IPS DF 19.7 (cell line): ENCODE data around the gene OPA3.

Experiments used
- DNase-seq: peaks from one replicate; pipeline ENCODE4 v3.0.0-alpha.2; 2013; ENCODE audit warnings: low read depth, low spot score

Gene OPA3

DNA sequence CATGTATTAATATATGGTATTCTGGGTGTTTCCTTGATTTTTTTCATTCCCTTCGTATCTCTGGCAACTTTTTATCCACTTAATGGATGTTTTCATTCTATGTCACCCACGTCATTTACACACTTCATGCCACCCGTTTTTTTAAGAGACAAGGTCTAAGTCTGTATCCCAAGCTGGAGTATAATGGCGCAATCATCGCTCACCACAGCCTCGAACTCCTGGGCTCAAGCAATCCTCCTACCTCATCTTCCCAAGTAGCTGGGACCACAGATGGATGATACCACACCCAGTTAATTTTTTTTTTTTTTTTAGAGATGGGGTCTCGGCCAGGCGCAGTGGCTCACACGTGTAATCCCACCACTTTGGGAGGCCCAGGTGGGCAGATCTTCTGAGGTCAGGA is 80.7 kb downstream of the OPA3 start:
- DNase-seq: no peak

DNA sequence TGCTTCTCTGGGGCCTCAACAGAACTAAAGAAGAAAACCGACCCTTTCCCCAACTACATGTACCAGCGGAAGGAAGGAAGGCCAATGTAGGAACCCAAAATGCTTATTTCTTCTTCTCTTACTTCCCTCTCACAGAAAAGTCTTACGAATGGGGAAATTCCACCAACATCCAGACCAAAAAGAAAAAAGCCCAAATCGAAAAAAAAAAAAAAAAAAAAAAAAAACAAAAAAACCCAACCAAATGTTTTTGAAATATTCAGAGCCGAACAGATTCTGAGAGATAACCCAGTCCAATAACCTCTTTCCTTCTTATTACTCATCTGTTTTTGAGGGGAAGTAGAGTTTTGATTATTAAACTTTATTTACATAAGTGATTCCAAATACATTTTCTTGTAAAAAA is 82.5 kb downstream of the OPA3 start:
- DNase-seq: no peak

DNA sequence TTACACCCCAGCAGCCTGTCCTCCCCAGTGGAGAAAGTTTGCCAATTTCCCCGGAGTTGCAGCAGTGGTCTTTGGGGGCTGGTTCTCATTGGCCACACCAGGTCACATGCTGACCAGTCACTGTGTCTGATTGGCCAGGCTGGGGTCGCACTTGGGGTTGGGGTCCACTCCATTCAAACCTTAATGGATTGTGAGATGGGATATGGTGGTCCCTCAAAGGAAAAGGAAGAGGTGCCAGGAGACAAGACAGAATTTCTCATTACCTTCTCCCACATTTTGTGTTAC is 82.9 kb downstream of the OPA3 start:
- no peak for DNase-seq

DNA sequence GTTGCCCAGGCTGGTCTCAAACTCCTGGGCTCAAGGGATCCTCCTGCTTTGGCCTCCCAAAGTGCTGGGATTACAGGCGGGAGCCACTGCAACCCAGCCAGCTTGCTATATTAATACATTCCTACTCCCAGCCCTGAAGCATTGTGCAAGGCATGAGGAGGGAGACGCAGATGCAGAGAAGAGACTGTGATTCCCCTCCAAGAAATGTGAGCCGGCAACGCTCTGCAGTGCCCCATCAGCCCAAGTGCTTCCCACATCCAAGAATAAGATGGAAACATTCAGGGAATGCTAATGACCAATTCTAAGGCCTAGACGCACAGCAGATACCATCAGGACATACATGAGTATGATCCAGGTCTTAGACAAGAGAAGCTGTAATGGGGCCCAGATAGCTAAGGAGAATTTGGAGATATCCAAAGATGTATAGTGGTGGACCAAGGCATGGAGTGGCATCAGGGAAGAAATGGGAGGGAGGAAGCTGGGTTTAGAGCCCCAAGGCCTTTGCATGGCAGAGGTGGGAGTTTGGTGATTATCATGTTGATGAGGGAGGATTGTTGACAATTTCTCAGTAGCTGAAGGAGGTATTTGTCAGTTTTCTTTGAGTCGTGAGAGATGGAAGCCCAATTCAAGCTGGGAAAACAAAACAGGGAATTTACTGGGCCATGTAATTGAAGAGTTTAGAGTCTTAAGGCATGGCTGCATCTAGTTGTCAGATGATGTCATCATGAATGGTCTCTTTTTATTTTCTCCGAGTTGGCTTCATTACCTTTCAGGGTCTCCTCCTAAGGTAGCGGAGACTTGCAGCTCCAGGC is 83.5 kb downstream of the OPA3 start:
- DNase-seq: no peak

DNA sequence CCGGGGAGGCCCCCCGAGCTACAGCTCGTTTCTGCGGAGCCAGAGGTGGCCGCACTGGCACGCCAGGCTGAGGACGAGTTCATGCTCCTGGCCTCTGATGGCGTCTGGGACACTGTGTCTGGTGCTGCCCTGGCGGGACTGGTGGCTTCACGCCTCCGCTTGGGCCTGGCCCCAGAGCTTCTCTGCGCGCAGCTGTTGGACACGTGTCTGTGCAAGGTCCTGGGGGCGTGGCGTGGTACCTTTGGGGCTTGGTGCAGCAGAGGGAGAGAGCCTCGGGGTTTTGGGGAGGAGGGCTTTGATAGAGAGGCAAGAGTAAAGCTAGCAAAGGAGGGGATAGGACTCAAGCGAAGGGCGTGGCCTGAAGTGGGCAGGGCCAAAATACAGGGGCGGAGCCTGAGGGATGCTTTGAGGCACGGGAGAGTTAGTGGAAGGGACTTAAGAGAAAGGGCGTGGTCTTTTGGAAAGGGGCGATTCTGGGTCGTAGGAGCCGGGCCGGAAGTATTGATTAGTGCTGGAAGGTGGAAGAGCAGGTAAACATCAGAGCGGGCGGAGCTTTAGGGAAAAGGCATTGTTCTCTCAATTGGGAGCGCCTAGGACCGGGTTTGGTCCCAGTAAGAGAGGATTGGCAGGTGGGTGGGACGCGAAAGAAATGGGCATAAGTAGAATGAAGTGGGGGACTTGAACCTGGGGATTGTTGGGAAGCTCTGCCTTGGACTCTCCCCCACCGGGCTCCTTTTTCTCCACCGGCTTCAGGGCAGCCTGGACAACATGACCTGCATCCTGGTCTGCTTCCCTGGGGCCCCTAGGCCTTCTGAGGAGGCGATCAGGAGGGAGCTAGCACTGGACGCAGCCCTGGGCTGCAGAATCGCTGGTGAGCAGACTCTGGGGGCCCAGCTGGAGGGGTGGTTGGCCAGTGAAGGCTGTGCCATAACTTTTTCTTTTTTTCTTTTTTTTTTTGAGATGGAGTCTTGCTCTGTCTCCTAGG is 85.1 kb downstream of the OPA3 start:
- DNase-seq: peak; percentile 95

DNA sequence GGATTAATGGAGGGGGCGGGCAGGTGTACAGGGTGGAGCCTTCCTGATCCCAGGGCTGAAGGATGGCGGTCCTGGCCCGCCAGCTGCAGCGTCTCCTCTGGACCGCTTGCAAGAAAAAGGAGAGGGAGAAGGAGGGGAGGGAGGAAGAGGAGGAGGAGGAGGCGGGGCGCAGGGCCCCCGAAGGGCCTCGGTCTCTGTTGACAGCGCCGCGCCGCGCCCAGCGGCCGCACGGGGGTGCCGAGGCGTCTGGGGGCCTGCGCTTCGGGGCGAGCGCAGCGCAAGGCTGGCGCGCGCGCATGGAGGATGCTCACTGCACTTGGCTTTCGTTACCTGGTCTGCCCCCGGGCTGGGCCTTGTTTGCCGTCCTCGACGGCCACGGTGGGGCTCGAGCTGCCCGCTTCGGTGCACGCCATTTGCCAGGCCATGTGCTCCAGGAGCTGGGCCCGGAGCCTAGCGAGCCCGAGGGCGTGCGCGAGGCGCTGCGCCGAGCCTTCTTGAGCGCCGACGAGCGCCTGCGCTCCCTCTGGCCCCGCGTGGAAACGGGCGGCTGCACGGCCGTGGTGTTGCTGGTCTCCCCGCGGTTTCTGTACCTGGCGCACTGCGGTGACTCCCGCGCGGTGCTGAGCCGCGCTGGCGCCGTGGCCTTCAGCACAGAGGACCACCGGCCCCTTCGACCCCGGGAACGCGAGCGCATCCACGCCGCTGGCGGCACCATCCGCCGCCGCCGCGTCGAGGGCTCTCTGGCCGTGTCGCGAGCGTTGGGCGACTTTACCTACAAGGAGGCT is 86.0 kb downstream of the OPA3 start, which contains the start of gene PPM1N:
PPM1N (plus strand) TSS at position 33 of the 785 bp plus-strand sequence; CDS start at position 63, 30 bp downstream.
- no peak for DNase-seq

DNA sequence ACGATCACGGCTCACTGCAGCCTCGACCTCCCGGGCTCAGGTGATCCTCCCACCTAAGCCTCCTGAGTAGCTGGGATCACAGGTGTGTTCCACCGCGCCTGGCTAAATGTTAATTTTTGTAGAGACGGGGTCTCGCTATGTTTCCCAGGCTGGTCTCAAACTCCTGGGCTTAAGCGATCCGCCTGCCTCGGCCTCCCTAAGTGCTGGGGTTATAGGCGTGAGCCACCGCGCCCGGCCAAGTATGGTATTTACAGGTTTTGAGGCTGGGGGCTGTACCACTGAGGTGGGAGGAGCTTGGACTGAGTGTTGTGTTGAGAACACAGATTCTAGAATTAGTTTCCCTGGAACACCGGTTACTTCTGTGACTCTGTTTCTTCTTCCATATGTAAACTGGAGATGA is 86.8 kb downstream of the OPA3 start:
- DNase-seq: no peak

DNA sequence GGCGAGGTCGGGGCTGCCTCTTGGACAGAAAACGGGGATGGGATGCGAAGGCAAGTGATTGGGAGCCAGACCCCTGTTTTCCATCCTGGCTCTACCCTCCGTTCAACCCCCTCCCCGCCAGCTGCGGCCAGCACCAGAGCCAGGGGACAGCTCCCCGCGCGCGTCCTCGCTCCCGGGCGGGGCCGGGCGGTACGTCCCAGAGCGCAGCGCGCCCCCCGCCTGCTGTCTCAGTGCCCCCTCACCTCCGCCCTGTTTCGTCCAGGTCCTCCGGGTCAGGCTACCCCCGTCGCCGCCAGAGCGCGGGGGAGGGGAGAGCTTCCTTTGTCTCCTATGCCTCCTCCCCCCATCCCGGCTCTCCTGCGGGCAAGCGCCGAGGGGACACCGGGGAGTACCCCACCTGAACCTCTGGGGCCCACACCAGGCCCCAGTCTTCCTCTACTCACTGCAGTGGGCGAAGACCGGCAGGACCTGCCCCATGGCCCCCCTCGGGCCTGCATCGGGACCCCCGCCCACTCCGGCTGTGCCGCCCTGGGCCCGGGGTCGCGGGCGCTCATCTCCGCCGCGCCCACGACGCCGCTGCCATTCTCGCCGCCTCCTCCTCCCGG is 88.2 kb downstream of the OPA3 start:
- DNase-seq: no peak

DNA sequence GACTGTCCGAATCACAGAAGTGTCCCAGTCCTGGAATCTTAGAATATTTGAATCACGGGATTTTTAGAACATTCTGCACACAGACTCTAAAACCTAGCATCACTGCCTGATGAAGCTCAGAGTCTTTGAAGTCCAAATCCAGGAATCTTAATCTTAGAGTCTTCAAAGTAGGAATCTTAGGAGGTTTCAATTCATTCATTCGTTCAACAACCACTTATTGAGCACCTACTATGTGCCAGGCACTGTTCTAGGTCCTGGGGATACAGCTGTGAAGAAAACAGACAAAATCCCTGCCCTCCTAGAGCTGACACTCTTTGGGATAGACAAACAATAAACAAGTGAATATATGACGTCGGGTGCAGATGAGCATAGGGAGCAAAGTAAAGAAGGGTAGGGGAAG is 89.4 kb downstream of the OPA3 start:
- no peak for DNase-seq

DNA sequence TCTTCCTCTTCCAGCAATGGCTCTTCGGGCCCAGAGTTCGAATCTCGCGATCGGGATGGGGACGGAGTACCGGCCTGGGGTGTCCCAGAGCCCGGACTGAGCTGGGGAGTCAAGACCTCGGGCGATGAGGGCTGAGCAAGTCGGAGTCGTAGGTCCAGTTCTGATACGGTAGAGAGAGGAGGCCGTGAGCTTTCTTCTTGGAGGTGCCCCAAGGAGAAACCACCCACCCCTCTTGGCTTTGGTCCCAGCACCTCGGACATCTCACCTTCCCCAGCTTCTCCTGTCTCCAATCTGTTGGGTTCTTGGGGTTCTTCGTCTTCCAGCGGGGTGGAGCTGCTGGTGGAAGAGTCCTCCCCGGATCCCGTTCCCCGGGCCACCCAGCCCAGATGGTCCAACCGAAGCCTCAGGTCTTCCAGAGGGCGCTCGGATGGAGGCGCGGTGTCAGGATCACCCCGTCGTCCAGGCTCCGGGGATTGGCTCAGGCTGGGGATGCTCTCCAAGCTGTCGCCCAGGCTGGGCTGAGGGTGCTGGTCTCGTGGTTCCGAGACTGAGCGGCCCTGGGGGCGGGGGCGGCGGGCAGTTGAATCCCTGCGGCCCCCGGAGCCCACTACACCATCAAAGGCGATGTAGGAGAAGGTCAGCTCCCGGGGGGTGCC is 90.2 kb downstream of the OPA3 start:
- DNase-seq: no peak

DNA sequence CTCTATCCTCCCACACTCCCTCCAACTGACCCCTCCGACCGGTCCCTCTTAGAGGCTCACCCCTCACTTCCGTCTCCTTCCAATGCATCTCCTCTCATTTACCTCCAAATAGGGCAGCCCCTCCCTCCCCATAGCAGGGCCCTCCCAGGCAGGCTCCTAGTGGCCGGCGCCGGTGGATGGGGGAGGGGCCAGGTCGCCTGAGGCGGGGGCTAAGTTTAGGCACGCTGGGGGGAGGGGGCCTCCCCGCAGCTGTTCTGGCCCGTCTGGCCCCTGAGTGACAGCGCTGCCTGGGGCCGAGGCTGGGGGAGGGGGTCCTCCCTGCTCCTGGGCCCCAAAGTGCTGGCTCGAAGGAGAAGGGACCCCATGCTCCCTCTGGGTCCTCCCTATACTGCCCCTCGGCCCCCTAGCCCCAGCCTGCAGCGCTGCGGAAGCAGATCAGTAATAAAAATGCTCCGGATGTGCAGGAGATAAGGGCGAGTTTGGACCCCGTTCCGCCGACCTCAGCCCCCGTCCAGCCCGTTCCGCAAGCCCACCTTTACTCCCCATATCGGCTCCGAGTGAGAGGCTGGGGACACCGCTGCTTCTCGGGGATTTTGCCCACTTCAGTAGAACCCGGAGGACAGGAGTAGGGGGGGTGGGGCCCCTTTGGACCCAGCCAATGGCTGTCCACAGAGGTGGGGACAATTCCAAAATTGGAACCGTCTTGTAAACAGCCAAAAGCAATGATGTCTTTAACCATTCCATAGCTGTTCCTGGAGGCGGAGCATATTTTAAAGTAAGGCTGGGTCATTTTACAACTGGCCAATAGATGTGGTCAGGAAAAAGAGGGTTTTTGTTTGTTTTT is 91.8 kb downstream of the OPA3 start:
- no peak for DNase-seq

DNA sequence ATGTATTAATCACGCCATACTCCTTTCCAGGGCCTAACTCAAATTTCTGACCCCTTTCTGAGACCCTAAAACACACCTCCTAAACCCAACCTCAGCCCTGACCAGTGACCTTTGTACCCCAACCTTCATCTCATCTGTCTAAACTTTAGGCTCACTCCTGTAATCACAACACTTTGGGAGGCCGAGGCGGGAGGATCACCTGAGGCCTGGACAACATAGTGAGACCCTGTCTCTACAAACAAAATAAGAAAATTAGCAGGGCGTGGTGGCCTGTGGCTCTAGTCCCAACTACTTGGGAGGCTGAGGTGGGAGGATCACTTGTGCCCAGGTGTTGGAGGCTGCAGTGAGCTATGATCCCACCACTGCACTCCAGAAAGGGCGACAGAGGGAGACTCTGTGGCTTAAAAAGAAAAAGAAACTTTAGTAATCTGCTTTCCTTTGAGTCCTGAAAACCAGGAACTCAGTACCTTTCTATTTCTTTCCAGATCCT is 92.4 kb downstream of the OPA3 start:
- no peak for DNase-seq

DNA sequence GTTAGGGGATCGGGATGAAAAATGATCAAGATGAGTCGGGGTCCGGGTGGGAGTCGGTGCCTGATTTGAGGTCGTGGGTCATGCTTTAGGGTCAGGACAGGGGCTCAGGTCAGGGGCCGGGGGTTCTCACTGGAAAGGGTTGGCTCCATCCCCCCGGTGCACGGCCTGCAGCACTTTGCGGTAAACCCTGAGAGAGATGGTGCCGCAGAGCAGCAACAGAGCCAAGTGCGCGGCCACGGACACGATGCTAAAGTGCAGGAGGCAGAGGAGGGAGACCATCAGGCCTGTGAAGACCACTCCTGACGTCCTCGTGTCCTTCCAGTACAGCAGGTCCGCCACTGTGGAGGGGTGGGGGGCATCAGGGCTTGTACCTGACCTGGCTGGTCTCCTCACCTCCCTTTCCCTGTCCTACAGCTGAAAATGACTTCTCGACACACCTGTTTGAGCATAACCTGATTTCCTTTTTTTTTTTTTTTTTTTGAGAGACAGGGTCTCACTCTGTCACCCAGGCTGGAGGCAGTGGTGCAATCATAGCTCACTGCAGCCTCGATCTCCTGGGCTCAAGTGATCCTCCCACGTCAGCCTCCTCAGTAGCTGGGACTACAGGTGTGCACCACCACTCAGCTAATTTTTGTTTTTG is 95.3 kb downstream of the OPA3 start:
- no peak for DNase-seq

DNA sequence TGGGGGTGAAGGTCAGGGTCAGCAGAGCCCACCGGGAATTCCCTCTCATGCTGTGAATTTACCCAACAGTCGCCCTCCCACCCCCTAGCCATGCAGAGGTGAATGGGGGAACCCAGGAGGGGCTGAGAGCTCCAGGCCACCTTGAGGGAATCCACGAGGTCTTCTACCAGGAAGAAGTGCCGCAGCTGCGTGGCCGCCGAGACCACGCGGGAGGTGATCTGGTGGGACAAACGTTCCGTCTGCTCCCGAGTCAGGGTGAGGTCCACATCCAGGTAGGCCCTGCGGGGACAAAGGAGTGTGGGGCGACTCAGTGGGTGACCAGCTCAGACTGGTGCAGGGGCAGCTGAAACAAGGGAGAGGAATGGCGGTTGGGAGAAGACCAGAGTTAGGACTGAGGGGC is 95.9 kb downstream of the OPA3 start:
- no peak for DNase-seq

DNA sequence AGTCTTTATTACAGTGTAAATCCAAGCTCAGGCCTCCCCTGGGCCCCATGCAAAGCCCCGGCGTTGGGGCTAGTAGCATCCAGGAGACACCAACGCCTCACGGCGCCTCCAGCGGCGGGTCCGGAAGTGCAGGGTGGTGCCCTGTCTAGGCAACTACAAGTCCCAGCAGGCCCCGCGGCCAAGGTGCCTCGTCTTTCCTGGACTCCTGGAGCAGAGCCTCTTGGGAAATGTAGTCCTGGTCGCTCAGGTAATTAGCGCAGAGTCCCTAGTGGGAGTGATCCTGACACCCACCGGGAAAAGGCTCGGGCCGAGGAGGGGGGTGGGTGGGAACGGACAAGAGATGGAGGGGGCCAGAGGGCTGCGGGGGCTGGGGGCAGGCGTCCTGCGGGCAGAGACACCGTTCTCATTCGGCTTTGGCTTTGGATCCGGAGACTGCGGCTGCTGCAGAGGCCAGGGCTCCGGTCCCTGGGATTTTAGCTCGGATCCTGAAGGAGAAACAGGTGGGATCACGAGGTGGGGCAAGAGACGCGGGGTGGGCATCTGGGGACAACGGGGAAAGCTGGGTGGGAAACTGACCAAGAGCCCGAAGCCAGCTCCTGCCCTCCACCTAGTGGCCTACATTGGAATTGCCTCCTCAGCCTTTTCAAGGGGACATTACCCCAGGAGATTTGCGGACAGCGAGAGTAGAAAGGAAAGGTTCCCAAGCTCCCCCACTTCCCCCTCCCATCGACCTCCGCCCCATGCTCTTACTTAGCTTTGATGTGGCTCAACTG is 99.1 kb downstream of the OPA3 start:
- no peak for DNase-seq

DNA sequence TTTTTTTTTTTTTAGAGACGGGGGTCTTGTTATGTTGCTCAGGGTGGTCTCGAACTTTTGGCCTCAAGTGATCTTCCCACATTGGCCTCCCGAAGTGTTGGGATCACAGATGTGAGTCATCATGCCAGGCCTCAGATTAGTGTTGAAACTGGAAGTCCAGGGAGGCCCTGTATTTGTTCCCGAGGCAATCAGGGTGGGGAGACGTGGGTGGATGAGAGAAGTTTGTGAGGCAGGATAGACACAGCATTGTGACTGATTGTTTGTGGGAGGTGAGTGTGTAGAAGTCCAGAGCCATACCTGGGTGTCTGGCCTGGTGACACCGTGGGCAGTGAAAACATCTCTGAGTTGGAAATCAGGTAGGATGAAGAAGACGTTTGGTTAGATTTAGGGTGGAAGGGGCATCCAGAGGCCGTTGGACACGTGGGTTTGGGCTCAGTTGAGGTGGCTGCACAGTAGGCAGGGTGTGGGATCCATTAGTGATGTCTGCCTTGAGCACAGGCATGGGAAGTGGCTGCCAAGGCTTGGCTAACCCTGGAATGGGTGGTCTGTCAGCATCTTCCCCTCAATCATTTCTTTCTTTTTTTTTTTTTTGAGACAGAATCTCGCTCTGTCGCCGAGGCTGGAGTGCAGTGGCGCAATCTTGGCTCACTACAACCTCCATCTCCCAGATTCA is 100.2 kb downstream of the OPA3 start:
- no peak for DNase-seq

DNA sequence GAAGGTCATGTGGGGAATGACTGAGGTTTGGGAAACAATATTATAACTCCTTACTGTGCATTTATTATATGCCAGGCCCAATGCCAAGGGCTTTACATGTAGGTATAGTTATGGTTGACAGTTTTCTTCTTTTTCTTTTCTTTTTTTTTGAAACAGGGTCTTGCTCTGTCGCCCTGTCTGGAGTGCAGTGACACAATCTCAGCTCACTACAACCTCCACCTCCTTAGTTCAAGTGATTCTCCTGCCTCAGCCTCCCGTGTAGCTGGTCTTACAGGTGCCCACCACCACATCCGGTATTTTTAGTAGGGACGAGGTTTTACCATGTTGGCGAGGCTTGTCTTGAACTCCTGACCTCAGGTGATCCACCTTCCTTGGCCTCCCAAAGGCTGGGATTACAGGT is 101.6 kb downstream of the OPA3 start:
- no peak for DNase-seq
